ENCODE measurements around the gene SOWAHB.

- TF ChIP-seq POLR2A (IDR thresholded peaks at IDR 0.05) = no peak
- TF ChIP-seq, protein P1, sequence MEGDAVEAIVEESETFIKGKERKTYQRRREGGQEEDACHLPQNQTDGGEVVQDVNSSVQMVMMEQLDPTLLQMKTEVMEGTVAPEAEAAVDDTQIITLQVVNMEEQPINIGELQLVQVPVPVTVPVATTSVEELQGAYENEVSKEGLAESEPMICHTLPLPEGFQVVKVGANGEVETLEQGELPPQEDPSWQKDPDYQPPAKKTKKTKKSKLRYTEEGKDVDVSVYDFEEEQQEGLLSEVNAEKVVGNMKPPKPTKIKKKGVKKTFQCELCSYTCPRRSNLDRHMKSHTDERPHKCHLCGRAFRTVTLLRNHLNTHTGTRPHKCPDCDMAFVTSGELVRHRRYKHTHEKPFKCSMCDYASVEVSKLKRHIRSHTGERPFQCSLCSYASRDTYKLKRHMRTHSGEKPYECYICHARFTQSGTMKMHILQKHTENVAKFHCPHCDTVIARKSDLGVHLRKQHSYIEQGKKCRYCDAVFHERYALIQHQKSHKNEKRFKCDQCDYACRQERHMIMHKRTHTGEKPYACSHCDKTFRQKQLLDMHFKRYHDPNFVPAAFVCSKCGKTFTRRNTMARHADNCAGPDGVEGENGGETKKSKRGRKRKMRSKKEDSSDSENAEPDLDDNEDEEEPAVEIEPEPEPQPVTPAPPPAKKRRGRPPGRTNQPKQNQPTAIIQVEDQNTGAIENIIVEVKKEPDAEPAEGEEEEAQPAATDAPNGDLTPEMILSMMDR (IDR thresholded peaks at IDR 0.05) = no peak
Observed at GRCh38 chr4:76854858-76855257, 43.1 kb downstream of the SOWAHB start.

Data from body of pancreas (tissue), 4 donors.